ENCODE data around the gene GSTA3. TPM values are rescaled to one million over a fixed set of nuclear protein-coding genes. Genes with fewer than 3 reads are reported as not detected.
"Not testable (repeated sequence)": the region's sequence is repeated elsewhere in the genome, so short reads cannot be mapped to it uniquely, and the experiment has no call there.

The GSTA3 gene
- total and polyA plus RNA-seq, 2 donors (not counting 1 experiment from before 2014, with no cell fraction given), result not detected

- Histone ChIP-seq H3K4me3 (replicated peaks in 1 of 4; ENCODE audit: control extremely low read depth in 1 of 4, insufficient read depth in 1 of 4, low read depth in 3 of 4, low read length in 4 of 4) (no peak overlapping the region), H2AFZ (ENCODE audit: low read length) (no peak overlapping the region), H3K9me3 (ENCODE audit: control insufficient read depth, insufficient read depth, low read depth, low read length) (no peaks in the 10 kb centered on the region), H3K27me3 (ENCODE audit: control insufficient read depth, insufficient read depth, low read length) (no peaks in the 10 kb centered on the region), H3K27ac (ENCODE audit: insufficient read depth, low read length) (no peak overlapping the region), H3K79me2 (ENCODE audit: control insufficient read depth, insufficient read depth, low read length) (no peaks in the 10 kb centered on the region), H3K4me1 (ENCODE audit: control insufficient read depth, extremely low read depth, insufficient read depth, low read length) (peaks cover 2% of the 10 kb centered on the region), H4K20me1 (ENCODE audit: control insufficient read depth, extremely low read depth, insufficient read depth, low read length) (no peaks in the 10 kb centered on the region), H3K9ac (ENCODE audit: insufficient read depth, low read length) (no peak overlapping the region), H3K36me3 (ENCODE audit: control insufficient read depth, insufficient read depth, low read length) (no peaks in the 10 kb centered on the region), H3K4me2 (ENCODE audit: extremely low read depth, insufficient read depth, low read length) (no peak overlapping the region)
- TF ChIP-seq CTCF (conservative IDR thresholded peaks at IDR 0.05 in 1 of 2, IDR thresholded peaks at IDR 0.05 in 1 of 2; ENCODE audit: low read depth in 1 of 2, low read length in 2 of 2) (no peak), EZH2 (IDR thresholded peaks at IDR 0.05; ENCODE audit: low read length, missing control alignments) (no peak)
- DNase-seq (ENCODE audit: low read depth in 2 of 2), result no peak
Measured at GRCh38 chr6:52922161-52922560, 12.7 kb upstream of the GSTA3 start.

GRCh38 chr6:52921743-52922142 is 12.2 kb upstream of the GSTA3 start:
- no peak overlapping the region for H3K9ac ChIP-seq (ENCODE audit: insufficient read depth, low read length)
- H3K9me3 ChIP-seq (ENCODE audit: control insufficient read depth, insufficient read depth, low read depth, low read length), result no peaks in the 10 kb centered on the region
- no peak overlapping the region for H3K4me3 ChIP-seq (replicated peaks in 1 of 4; ENCODE audit: control extremely low read depth in 1 of 4, insufficient read depth in 1 of 4, low read depth in 3 of 4, low read length in 4 of 4)
- H4K20me1 ChIP-seq (ENCODE audit: control insufficient read depth, extremely low read depth, insufficient read depth, low read length), result no peaks in the 10 kb centered on the region
- H3K36me3 ChIP-seq (ENCODE audit: control insufficient read depth, insufficient read depth, low read length), result no peaks in the 10 kb centered on the region
- H3K4me1 ChIP-seq (ENCODE audit: control insufficient read depth, extremely low read depth, insufficient read depth, low read length), result peaks cover 2% of the 10 kb centered on the region
- H3K79me2 ChIP-seq (ENCODE audit: control insufficient read depth, insufficient read depth, low read length), result no peaks in the 10 kb centered on the region
- TF ChIP-seq CTCF (conservative IDR thresholded peaks at IDR 0.05 in 1 of 2, IDR thresholded peaks at IDR 0.05 in 1 of 2; ENCODE audit: low read depth in 1 of 2, low read length in 2 of 2), result no peak
- no peak for TF ChIP-seq EZH2 (IDR thresholded peaks at IDR 0.05; ENCODE audit: low read length, missing control alignments)
- no peak for DNase-seq (ENCODE audit: low read depth in 2 of 2)
- H3K4me2 ChIP-seq (ENCODE audit: extremely low read depth, insufficient read depth, low read length), result no peak overlapping the region
- H2AFZ ChIP-seq (ENCODE audit: low read length), result no peak overlapping the region
- H3K27me3 ChIP-seq (ENCODE audit: control insufficient read depth, insufficient read depth, low read length), result no peaks in the 10 kb centered on the region
- H3K27ac ChIP-seq (ENCODE audit: insufficient read depth, low read length), result no peak overlapping the region

- not testable (repeated sequence) for H3K79me2 ChIP-seq (ENCODE audit: control insufficient read depth, insufficient read depth, low read length); H3K4me3 ChIP-seq (replicated peaks in 1 of 4; ENCODE audit: control extremely low read depth in 1 of 4, insufficient read depth in 1 of 4, low read depth in 3 of 4, low read length in 4 of 4); H3K27me3 ChIP-seq (ENCODE audit: control insufficient read depth, insufficient read depth, low read length); H3K4me1 ChIP-seq (ENCODE audit: control insufficient read depth, extremely low read depth, insufficient read depth, low read length); H2AFZ ChIP-seq (ENCODE audit: low read length); H4K20me1 ChIP-seq (ENCODE audit: control insufficient read depth, extremely low read depth, insufficient read depth, low read length); H3K9ac ChIP-seq (ENCODE audit: insufficient read depth, low read length); H3K36me3 ChIP-seq (ENCODE audit: control insufficient read depth, insufficient read depth, low read length); H3K9me3 ChIP-seq (ENCODE audit: control insufficient read depth, insufficient read depth, low read depth, low read length); H3K4me2 ChIP-seq (ENCODE audit: extremely low read depth, insufficient read depth, low read length); H3K27ac ChIP-seq (ENCODE audit: insufficient read depth, low read length)
- DNase-seq (ENCODE audit: low read depth in 2 of 2), result peak in 1 of 2 donors; percentile 55
Measured at GRCh38 chr6:52919511-52919910, 10.0 kb upstream of the GSTA3 start.

GRCh38 chr6:52918771-52919170 is 9.3 kb upstream of the GSTA3 start:
- DNase-seq (ENCODE audit: low read depth in 2 of 2); H2AFZ ChIP-seq (ENCODE audit: low read length); H4K20me1 ChIP-seq (ENCODE audit: control insufficient read depth, extremely low read depth, insufficient read depth, low read length); H3K79me2 ChIP-seq (ENCODE audit: control insufficient read depth, insufficient read depth, low read length); H3K4me1 ChIP-seq (ENCODE audit: control insufficient read depth, extremely low read depth, insufficient read depth, low read length); H3K36me3 ChIP-seq (ENCODE audit: control insufficient read depth, insufficient read depth, low read length); H3K4me3 ChIP-seq (replicated peaks in 1 of 4; ENCODE audit: control extremely low read depth in 1 of 4, insufficient read depth in 1 of 4, low read depth in 3 of 4, low read length in 4 of 4); H3K27me3 ChIP-seq (ENCODE audit: control insufficient read depth, insufficient read depth, low read length); H3K9ac ChIP-seq (ENCODE audit: insufficient read depth, low read length); H3K27ac ChIP-seq (ENCODE audit: insufficient read depth, low read length); H3K9me3 ChIP-seq (ENCODE audit: control insufficient read depth, insufficient read depth, low read depth, low read length): not testable (repeated sequence)
- peak overlapping the region; percentile 15 for H3K4me2 ChIP-seq (ENCODE audit: extremely low read depth, insufficient read depth, low read length)

- H4K20me1 ChIP-seq (ENCODE audit: control insufficient read depth, extremely low read depth, insufficient read depth, low read length); H3K27ac ChIP-seq (ENCODE audit: insufficient read depth, low read length); H3K79me2 ChIP-seq (ENCODE audit: control insufficient read depth, insufficient read depth, low read length); H3K4me3 ChIP-seq (replicated peaks in 1 of 4; ENCODE audit: control extremely low read depth in 1 of 4, insufficient read depth in 1 of 4, low read depth in 3 of 4, low read length in 4 of 4); H3K4me1 ChIP-seq (ENCODE audit: control insufficient read depth, extremely low read depth, insufficient read depth, low read length); H3K9ac ChIP-seq (ENCODE audit: insufficient read depth, low read length); H3K27me3 ChIP-seq (ENCODE audit: control insufficient read depth, insufficient read depth, low read length); H3K9me3 ChIP-seq (ENCODE audit: control insufficient read depth, insufficient read depth, low read depth, low read length); H3K36me3 ChIP-seq (ENCODE audit: control insufficient read depth, insufficient read depth, low read length): not testable (repeated sequence)
- Histone ChIP-seq H2AFZ (ENCODE audit: low read length) (peak overlapping the region; percentile 12), H3K4me2 (ENCODE audit: extremely low read depth, insufficient read depth, low read length) (peak overlapping the region; percentile 44)
- peak; percentile 72 to 95 for DNase-seq (ENCODE audit: low read depth in 2 of 2)
Measured at GRCh38 chr6:52918027-52918686, 8.7 kb upstream of the GSTA3 start.
